Gastrocnemius medialis (tissue), 4 donors: ENCODE measurements around the gene PDPN. TPM values are rescaled to one million over a fixed set of nuclear protein-coding genes. Genes with fewer than 3 reads are reported as not detected.

Source experiments
- ATAC-seq, 2 donors: fragments of 150-250 bp; one replicate each; pipeline ENCODE4 v1.9.1; 2016
- DNase-seq, 2 donors: peaks; one replicate each; pipeline ENCODE4 v3.0.0-alpha.2; 2019
- H3K27ac ChIP-seq, 4 donors: fragments of 200-600 bp; sonication (generic); 1 replicate in 1 of 4; 2 replicates in 3 of 4; pipeline ENCODE4 v1.5.1; 2016 to 2018; ENCODE audit warnings: mild to moderate bottlenecking in 2 of 4, moderate library complexity in 1 of 4
- H3K27me3 ChIP-seq, 3 donors: fragments of 200-600 bp; sonication (generic) in 2 of 3; 1 replicate in 1 of 3; 2 replicates in 2 of 3; pipeline versions ENCODE4 v1.5.1 to v1.6.0; 2016 to 2019; ENCODE audit warnings: mild to moderate bottlenecking in 1 of 3, moderate library complexity in 1 of 3
- H3K36me3 ChIP-seq, 2 donors: fragments of 200-600 bp; sonication (generic) in 1 of 2; one replicate each; pipeline ENCODE4 v1.5.1; 2017 to 2018
- H3K4me1 ChIP-seq, 2 donors: fragments of 200-600 bp; sonication (generic) in 1 of 2; one replicate each; pipeline ENCODE4 v1.5.1; 2016 to 2017; ENCODE audit warnings: mild to moderate bottlenecking in 2 of 2
- H3K4me3 ChIP-seq, 4 donors: fragments of 200-600 bp; sonication (generic) in 3 of 4; 1 replicate in 1 of 4; 2 replicates in 3 of 4; pipeline ENCODE4 v1.5.1; 2016 to 2019; ENCODE audit warnings: mild to moderate bottlenecking in 2 of 4
- H3K9me3 ChIP-seq, 3 donors: fragments of 200-600 bp; sonication (generic) in 2 of 3; 1 replicate in 1 of 3; 2 replicates in 2 of 3; pipeline ENCODE4 v1.5.1; 2016 to 2019
- CTCF ChIP-seq, 5 experiments: fragments of 450-650 bp in 3 of 5; fragments of 200-600 bp in 2 of 5; sonication (generic) in 2 of 5; IDR thresholded peaks in 4 of 5; conservative IDR thresholded peaks in 1 of 5; 1 replicate in 4 of 5; 2 replicates in 1 of 5; pipeline ENCODE4 v1.5.1; 2016 to 2019; ENCODE audit warnings: antibody characterized with exemption in 5 of 5, mild to moderate bottlenecking in 3 of 5, moderate library complexity in 3 of 5
- POLR2A ChIP-seq, 2 donors: fragments of 450-650 bp; IDR thresholded peaks; one replicate each; pipeline ENCODE4 v1.6.1; 2017; ENCODE audit warnings: antibody characterized with exemption in 2 of 2, mild to moderate bottlenecking in 2 of 2, moderate library complexity in 2 of 2
- in situ Hi-C, 4 donors: fragments of 200-750 bp; cut with MboI; loops; one replicate each; pipeline versions ENCODE4 v1.15.0 to v1.8.0; 2017; ENCODE audit warnings: low sequenced_read_pairs in 4 of 4
- intact Hi-C: fragments of 100-400 bp; cut with DNase I; formaldehyde crosslinking; loops from one replicate; pipeline ENCODE4 v1.15.1; 2023; ENCODE audit warnings: low total_unique reads
- total RNA-seq, 4 donors: library from RNA; depleted of rRNA; stranded (reverse); fragments of >200 nt; gene quantifications; one replicate each; pipeline versions ENCODE4 v1.1.0 to v1.2.3, GENCODE V29; 2016

The PDPN gene
- total RNA-seq, 4 donors from 2014 or later = 9.8 to 42.5 (median 21.3) TPM

DNA sequence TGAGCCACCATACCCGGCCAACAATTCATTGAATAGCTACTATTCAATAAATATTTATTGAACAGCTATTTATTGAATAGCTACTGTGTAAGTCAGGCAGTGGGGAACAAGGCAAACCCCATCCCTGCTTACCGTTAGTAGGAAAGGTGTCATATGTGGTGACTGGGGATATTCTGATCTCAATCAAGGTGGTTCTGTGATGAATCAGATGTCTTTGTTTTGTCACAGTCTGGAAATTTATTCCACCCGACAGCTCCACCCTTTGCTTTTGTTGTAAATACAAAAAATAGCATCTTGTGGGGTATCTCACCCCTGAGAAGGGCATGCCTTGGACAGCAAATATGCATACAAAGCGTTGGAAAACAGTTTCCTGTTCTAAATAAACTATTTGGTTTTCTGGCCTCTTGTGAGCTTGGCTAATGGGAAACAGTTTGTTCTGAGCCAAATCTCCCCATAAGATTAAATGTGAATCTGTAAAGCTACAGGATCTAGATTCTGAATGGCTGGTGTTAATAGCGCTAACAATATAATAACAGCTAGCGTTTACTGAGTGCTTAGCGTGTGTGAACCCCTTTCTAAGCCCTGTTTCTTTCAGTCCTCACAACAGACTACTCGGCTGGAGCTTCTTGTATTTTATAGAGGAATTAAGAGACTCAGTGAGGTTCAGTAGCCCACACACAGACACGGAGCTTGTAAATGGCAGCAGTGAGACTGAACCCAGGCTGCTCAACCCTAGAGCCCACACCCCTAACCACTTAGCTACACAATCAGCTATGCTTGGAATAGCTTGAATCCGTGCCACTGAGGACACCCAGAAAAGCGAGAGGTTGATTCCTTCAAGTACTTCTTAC is 5.5 kb downstream of the PDPN start:
- DNase-seq (no peak), ATAC-seq (no peak)
- in situ Hi-C loops = no loop called here
- Histone ChIP-seq H3K36me3 (no peaks in the 10 kb centered on the region), H3K4me3 (no peak overlapping the region), H3K9me3 (no peaks in the 10 kb centered on the region), H3K4me1 (peaks cover 16 to 25% of the 10 kb centered on the region in 2 donors), H3K27me3 (no peaks in the 10 kb centered on the region), H3K27ac (no peak overlapping the region)
- TF ChIP-seq CTCF (IDR thresholded peaks at IDR 0.05 in 4 of 5, conservative IDR thresholded peaks at IDR 0.05 in 1 of 5) (no peak), POLR2A (IDR thresholded peaks at IDR 0.05) (no peak)
- intact Hi-C loops = no loop called here

- Histone ChIP-seq H3K4me3 (no peak overlapping the region), H3K27me3 (no peaks in the 10 kb centered on the region), H3K27ac (no peak overlapping the region), H3K36me3 (no peaks in the 10 kb centered on the region), H3K4me1 (peaks cover 20 to 22% of the 10 kb centered on the region in 2 donors), H3K9me3 (no peaks in the 10 kb centered on the region)
- TF ChIP-seq CTCF (IDR thresholded peaks at IDR 0.05 in 4 of 5, conservative IDR thresholded peaks at IDR 0.05 in 1 of 5) (no peak), POLR2A (IDR thresholded peaks at IDR 0.05) (no peak)
- in situ Hi-C loops (no loop called here), intact Hi-C loops (no loop called here)
- DNase-seq = no peak
- ATAC-seq = no peak
Observed at GRCh38 chr1:13590486-13590885, 6.9 kb downstream of the PDPN start.

GRCh38 chr1:13593511-13594131 is 10.0 kb downstream of the PDPN start:
- intact Hi-C loops (no loop called here), in situ Hi-C loops (no loop called here)
- Histone ChIP-seq H3K27me3 (no peaks in the 10 kb centered on the region), H3K9me3 (no peaks in the 10 kb centered on the region), H3K4me1 (peaks cover 16 to 20% of the 10 kb centered on the region in 2 donors), H3K27ac (peak overlapping the region; percentile 77 to 84 (median 82)), H3K4me3 (no peak overlapping the region), H3K36me3 (no peaks in the 10 kb centered on the region)
- TF ChIP-seq POLR2A (IDR thresholded peaks at IDR 0.05) (peak; percentile 20 to 64), CTCF (IDR thresholded peaks at IDR 0.05 in 4 of 5, conservative IDR thresholded peaks at IDR 0.05 in 1 of 5) (no peak)
- ATAC-seq (peak; percentile 94 to 95), DNase-seq (peak; percentile 66 to 84)

DNA sequence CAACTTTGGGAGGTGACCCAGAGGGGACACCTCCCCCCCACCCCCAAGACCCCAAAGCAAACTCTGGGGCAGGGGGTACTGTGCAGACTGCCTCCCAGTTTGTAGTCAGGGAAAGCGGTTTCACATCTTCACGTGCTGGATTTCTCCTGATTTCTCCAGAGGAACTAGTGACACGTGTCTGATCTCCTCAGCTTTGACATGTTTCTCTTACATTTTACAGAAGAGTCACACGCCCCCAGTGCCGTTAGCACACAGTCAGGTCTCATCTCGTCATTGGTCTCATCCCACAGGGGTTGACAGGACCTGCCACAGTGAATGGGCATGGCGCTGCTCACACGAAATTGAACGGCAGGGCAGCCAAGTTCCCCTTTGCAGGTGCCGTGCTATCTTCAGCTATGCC is 11.8 kb downstream of the PDPN start:
- H3K36me3 ChIP-seq = no peaks in the 10 kb centered on the region
- in situ Hi-C loops (no loop called here), intact Hi-C loops (no loop called here)
- no peaks in the 10 kb centered on the region for H3K9me3 ChIP-seq
- no peaks in the 10 kb centered on the region for H3K27me3 ChIP-seq
- TF ChIP-seq POLR2A (IDR thresholded peaks at IDR 0.05) = no peak
- no peak for TF ChIP-seq CTCF (IDR thresholded peaks at IDR 0.05 in 4 of 5, conservative IDR thresholded peaks at IDR 0.05 in 1 of 5)
- no peak for ATAC-seq
- H3K27ac ChIP-seq = peak overlapping the region in 2 of 4 donors; percentile 38 to 77
- H3K4me1 ChIP-seq = peaks cover 16 to 20% of the 10 kb centered on the region in 2 donors
- no peak for DNase-seq
- H3K4me3 ChIP-seq = no peak overlapping the region
